ENCODE data around the gene BSND.

BSND gene

GRCh38 chr1:54987427-54987826, 11.3 kb upstream of the BSND start:
- TF ChIP-seq, protein P1, sequence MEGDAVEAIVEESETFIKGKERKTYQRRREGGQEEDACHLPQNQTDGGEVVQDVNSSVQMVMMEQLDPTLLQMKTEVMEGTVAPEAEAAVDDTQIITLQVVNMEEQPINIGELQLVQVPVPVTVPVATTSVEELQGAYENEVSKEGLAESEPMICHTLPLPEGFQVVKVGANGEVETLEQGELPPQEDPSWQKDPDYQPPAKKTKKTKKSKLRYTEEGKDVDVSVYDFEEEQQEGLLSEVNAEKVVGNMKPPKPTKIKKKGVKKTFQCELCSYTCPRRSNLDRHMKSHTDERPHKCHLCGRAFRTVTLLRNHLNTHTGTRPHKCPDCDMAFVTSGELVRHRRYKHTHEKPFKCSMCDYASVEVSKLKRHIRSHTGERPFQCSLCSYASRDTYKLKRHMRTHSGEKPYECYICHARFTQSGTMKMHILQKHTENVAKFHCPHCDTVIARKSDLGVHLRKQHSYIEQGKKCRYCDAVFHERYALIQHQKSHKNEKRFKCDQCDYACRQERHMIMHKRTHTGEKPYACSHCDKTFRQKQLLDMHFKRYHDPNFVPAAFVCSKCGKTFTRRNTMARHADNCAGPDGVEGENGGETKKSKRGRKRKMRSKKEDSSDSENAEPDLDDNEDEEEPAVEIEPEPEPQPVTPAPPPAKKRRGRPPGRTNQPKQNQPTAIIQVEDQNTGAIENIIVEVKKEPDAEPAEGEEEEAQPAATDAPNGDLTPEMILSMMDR (IDR thresholded peaks at IDR 0.05; ENCODE audit: low read depth, low read length): no peak

DNA sequence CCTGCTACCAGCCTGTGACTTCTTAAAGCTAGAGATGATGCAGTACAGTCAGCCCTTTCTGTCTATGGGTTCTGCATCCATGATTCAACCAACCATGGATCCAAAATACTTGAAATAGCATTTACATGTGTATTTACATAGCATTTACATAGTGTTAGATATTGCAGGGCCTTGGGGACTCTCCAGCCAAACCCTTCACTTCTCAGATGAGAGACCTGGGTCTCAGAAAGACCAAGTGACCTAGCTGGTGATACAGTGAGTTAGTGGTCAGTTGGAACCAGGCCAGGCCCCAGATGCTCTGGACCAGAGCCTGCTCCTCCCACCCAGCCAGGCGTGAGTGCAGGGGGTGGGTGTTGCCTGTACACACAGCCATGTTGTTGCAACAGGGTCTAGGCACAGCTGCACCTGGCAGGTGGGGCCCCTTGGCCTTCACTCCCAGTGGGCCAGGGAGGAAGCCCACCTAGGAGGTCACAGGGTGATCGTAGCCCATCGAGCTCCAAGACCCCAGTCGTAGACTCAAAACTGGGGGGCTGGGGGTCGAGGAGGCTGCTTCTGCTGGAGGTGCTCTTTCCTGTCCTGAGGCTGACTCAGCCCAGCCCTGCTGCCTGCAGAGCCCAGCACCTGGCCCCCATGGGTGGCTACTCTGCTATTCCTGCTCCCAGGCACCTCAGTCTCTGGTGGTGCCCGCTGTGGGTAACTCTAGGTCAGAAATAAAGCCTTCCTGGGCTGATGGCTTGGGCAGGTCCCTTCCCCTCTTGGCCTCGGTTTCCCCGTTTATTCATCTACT, 10.6 kb upstream of the BSND start:
- TF ChIP-seq, protein P1 (IDR thresholded peaks at IDR 0.05; ENCODE audit: low read depth, low read length): no peak
- DNase-seq (ENCODE audit: extremely low read depth, low read depth): no peak

More at GRCh38 chr1:54987427-54987826, 11.3 kb upstream of the BSND start:
- DNase-seq (ENCODE audit: extremely low read depth, low read depth): no peak

DNA sequence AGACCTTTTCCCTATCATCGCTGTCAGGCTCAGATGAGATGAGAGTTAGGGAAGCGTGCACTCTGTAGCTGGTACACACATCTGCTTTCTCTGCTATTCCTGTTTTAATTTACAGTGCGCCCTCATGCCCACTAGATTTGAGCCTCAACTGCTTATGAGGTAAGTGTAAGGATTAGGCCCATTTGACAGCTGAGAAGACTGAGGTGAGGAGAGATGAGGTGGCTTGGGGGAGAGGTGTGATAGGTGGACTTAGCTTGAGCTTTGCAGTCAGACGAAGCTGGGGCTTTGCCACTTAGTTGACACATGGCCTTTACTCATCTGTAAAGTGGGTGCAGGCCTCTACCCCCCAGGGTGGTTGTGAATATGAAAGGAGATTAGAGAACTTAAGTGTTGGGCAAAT, 9.8 kb upstream of the BSND start:
- TF ChIP-seq, protein P1 (IDR thresholded peaks at IDR 0.05; ENCODE audit: low read depth, low read length): no peak
- no peak for DNase-seq (ENCODE audit: extremely low read depth, low read depth)

DNA sequence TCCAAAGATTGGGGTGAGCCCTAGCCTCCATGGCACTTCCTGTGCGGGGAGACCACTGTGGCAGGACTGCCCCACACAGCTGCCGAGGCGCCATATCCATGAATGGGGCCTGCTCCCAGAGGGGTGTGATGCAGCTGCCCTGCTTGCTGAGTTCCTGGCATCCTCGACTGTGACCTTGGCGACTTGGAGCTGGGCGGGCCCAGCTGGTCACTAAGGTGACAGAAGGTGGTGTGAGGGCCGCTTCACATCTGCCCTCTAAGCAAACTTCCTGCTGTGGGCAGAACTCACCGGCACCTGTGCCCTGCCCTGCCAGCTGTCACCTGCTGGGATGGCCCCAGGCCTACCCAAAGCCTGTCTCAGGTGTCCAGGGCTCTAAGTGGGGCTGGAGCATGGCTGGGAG, 9.3 kb upstream of the BSND start:
- no peak for DNase-seq (ENCODE audit: extremely low read depth, low read depth)
- TF ChIP-seq, protein P1 (IDR thresholded peaks at IDR 0.05; ENCODE audit: low read depth, low read length): no peak

GRCh38 chr1:54989968-54990810, 8.5 kb upstream of the BSND start:
- TF ChIP-seq, protein P1 (IDR thresholded peaks at IDR 0.05; ENCODE audit: low read depth, low read length): no peak
- DNase-seq (ENCODE audit: extremely low read depth, low read depth): no peak

DNA sequence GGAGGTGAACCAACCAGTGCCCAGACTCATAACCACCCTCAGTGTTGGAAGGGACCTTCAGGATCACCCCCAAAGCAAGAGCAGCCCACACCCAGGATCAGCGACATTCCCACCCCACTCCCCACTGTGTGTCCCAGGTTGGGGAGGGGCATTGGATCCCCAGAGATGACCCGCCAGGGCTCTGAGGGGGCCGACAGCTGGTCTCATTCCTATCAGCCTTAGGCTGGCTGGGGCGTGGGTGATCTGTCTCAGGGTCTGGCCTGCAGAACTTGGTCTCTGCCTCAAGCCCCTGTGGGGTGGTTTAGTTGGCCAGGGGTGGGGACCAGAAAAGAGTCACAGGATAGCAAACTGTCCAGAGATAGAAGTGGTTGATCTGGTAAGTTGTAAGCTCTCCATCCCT, 7.8 kb upstream of the BSND start:
- TF ChIP-seq, protein P1 (IDR thresholded peaks at IDR 0.05; ENCODE audit: low read depth, low read length): no peak
- no peak for DNase-seq (ENCODE audit: extremely low read depth, low read depth)

DNA sequence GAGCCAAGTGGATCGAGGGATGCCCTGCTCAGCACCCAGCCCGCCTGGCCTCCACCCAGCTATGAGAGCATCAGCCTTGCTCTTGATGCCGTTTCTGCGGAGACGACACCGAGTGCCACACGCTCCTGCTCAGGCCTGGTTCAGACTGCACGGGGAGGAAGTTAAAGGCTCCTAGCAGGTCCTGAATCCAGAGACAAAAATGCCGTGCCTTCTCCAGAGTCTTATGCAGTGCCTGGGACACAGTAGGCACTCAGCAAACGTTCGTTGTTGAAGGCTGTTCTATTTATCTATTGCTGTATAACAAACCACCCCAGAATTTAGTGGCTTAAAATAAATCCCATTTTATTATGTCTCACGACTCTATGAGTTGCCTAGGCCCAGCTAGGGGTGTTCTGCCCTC, 6.8 kb upstream of the BSND start:
- TF ChIP-seq, protein P1 (IDR thresholded peaks at IDR 0.05; ENCODE audit: low read depth, low read length): no peak
- DNase-seq (ENCODE audit: extremely low read depth, low read depth): no peak

Measured in AG09319 (cell line).